Measurements from ENCODE around the gene RAC2.

Gene RAC2

GRCh38 chr22:37199760-37200108 is 44.3 kb downstream of the RAC2 start:
- peak overlapping the region; percentile 57 for H3K4me2 ChIP-seq (ENCODE audit: low read length)
- H3K4me1 ChIP-seq (ENCODE audit: insufficient read depth, low read length, severe bottlenecking), result peaks cover 27% of the 10 kb centered on the region
- H3K9me2 ChIP-seq (ENCODE audit: low read depth, low read length), result no peaks in the 10 kb centered on the region
- H3K27ac ChIP-seq (ENCODE audit: low read depth, low read length, poor library complexity, severe bottlenecking), result peak overlapping the region; percentile 55
- peak overlapping the region; percentile 55 for H3K9ac ChIP-seq (ENCODE audit: low read length)
- peak overlapping the region; percentile 14; the same call in 1 of the 2 replicates for H2AFZ ChIP-seq (ENCODE audit: low read length)
- H3F3A ChIP-seq (ENCODE audit: insufficient read depth, low read length), result no peaks in the 10 kb centered on the region
- no peaks in the 10 kb centered on the region for H3K36me3 ChIP-seq (ENCODE audit: insufficient read depth, low read length)
- peak overlapping the region; percentile 20 for H3K4me3 ChIP-seq (ENCODE audit: low read depth, low read length, poor library complexity, severe bottlenecking)
- H3K79me2 ChIP-seq (ENCODE audit: insufficient read depth, low read length), result no peaks in the 10 kb centered on the region
- H3K27me3 ChIP-seq (ENCODE audit: insufficient read depth, low read length), result no peaks in the 10 kb centered on the region
- TF ChIP-seq EZH2 (IDR thresholded peaks at IDR 0.05; ENCODE audit: borderline replicate concordance, low read length) (no peak), CTCF (IDR thresholded peaks at IDR 0.05; ENCODE audit: low read length) (no peak)
- no peaks in the 10 kb centered on the region for H4K20me1 ChIP-seq (ENCODE audit: insufficient read depth, low read length)
- no peaks in the 10 kb centered on the region for H3K9me3 ChIP-seq (ENCODE audit: low read length)

- no peaks in the 10 kb centered on the region for H3K9me2 ChIP-seq (ENCODE audit: low read depth, low read length)
- H3K9me3 ChIP-seq (ENCODE audit: low read length), result no peaks in the 10 kb centered on the region
- TF ChIP-seq CTCF (IDR thresholded peaks at IDR 0.05; ENCODE audit: low read length) (peak; percentile 73), EZH2 (IDR thresholded peaks at IDR 0.05; ENCODE audit: borderline replicate concordance, low read length) (no peak)
- H2AFZ ChIP-seq (ENCODE audit: low read length), result 0 out of 2 replicates have a peak overlapping the region, but pooled peaks have one; percentile 14
- no peaks in the 10 kb centered on the region for H4K20me1 ChIP-seq (ENCODE audit: insufficient read depth, low read length)
- peaks cover under 1% of the 10 kb centered on the region; the same call in 1 of the 2 replicates for H3K27me3 ChIP-seq (ENCODE audit: insufficient read depth, low read length)
- peak overlapping the region; percentile 78 for H3K27ac ChIP-seq (ENCODE audit: low read depth, low read length, poor library complexity, severe bottlenecking)
- no peaks in the 10 kb centered on the region for H3K79me2 ChIP-seq (ENCODE audit: insufficient read depth, low read length)
- no peaks in the 10 kb centered on the region for H3F3A ChIP-seq (ENCODE audit: insufficient read depth, low read length)
- H3K4me3 ChIP-seq (ENCODE audit: low read depth, low read length, poor library complexity, severe bottlenecking), result peak overlapping the region; percentile 71
- H3K36me3 ChIP-seq (ENCODE audit: insufficient read depth, low read length), result no peaks in the 10 kb centered on the region
- H3K9ac ChIP-seq (ENCODE audit: low read length), result peak overlapping the region; percentile 86
- H3K4me1 ChIP-seq (ENCODE audit: insufficient read depth, low read length, severe bottlenecking), result peaks cover 27% of the 10 kb centered on the region
- peak overlapping the region; percentile 81 for H3K4me2 ChIP-seq (ENCODE audit: low read length)
These were observed 44.8 kb downstream of the RAC2 start for GRCh38 chr22:37199103-37199759.

GRCh38 chr22:37198258-37199102 is 45.6 kb downstream of the RAC2 start:
- H3F3A ChIP-seq (ENCODE audit: insufficient read depth, low read length), result no peaks in the 10 kb centered on the region
- H2AFZ ChIP-seq (ENCODE audit: low read length), result no peak overlapping the region
- no peaks in the 10 kb centered on the region for H3K36me3 ChIP-seq (ENCODE audit: insufficient read depth, low read length)
- 0 out of 2 replicates have a peak, but pooled peaks cover 3% of the 10 kb centered on the region for H3K9me3 ChIP-seq (ENCODE audit: low read length)
- H3K27ac ChIP-seq (ENCODE audit: low read depth, low read length, poor library complexity, severe bottlenecking), result peak overlapping the region; percentile 78
- H3K4me2 ChIP-seq (ENCODE audit: low read length), result peak overlapping the region; percentile 81
- H3K79me2 ChIP-seq (ENCODE audit: insufficient read depth, low read length), result no peaks in the 10 kb centered on the region
- H3K4me3 ChIP-seq (ENCODE audit: low read depth, low read length, poor library complexity, severe bottlenecking), result peak overlapping the region; percentile 71
- peaks cover 8% of the 10 kb centered on the region; the same call in 1 of the 2 replicates for H3K27me3 ChIP-seq (ENCODE audit: insufficient read depth, low read length)
- peaks cover 24% of the 10 kb centered on the region for H3K4me1 ChIP-seq (ENCODE audit: insufficient read depth, low read length, severe bottlenecking)
- no peaks in the 10 kb centered on the region for H3K9me2 ChIP-seq (ENCODE audit: low read depth, low read length)
- no peak for TF ChIP-seq EZH2 (IDR thresholded peaks at IDR 0.05; ENCODE audit: borderline replicate concordance, low read length)
- TF ChIP-seq CTCF (IDR thresholded peaks at IDR 0.05; ENCODE audit: low read length), result peak; percentile 78
- H4K20me1 ChIP-seq (ENCODE audit: insufficient read depth, low read length), result no peaks in the 10 kb centered on the region
- peak overlapping the region; percentile 86 for H3K9ac ChIP-seq (ENCODE audit: low read length)
